ENCODE data around the gene EFEMP2. TPM values are rescaled to one million over a fixed set of nuclear protein-coding genes. Genes with fewer than 3 reads are reported as not detected.
A peak's percentile ranks its signal among the peaks of the same experiment; 100 is the strongest.

The EFEMP2 gene
- total and polyA plus RNA-seq, 10 of the 15 experiments (the other 5 are each of a cell fraction or from before 2014, with no cell fraction given), result 0.24 to 13.2 (median 1.3) TPM; not detected in 1

DNA sequence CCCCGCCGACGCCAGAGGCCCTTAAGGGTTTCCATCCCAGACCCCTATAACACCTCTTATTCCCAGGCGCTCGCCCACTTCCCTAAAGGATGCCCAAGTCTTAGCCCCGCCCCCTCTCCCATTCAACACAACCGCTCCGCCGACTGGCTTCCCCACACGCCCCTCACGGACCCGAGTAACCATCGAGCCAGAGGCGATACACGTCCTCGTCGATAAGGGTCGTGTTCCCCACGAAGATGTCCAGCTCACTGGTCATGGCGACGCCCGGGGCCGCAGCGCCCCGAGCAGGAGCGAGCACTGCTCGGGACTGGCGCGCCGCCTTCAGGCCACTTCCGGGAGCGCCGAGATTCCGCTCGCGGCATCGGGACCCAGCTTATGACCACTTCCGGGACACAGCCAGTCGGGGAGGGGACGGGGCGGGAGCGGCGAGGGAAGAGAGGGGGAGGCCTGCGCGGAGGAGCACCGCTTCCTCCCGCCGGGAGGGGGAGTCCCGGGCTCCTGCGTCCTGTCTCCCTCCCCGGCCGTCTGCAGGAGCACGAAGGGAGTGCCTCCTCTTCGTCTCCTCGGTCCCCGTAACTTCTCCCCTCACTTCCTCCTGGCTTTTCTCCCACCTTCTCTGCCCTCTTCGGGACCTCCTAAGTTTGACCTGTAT lies 15.7 kb upstream of the EFEMP2 start, which contains the start of gene FIBP (continued):
- peak; percentile 80 for TF ChIP-seq NR2C1 (IDR thresholded peaks at IDR 0.05)
- no peak for TF ChIP-seq SUZ12 (IDR thresholded peaks at IDR 0.05; ENCODE audit: unreplicated experiment)
- TF ChIP-seq TCF12 (IDR thresholded peaks at IDR 0.05; ENCODE audit: low read depth, low read length), result peak; percentile 62; the same call in 1 of the 2 replicates
- TF ChIP-seq, protein P1, sequence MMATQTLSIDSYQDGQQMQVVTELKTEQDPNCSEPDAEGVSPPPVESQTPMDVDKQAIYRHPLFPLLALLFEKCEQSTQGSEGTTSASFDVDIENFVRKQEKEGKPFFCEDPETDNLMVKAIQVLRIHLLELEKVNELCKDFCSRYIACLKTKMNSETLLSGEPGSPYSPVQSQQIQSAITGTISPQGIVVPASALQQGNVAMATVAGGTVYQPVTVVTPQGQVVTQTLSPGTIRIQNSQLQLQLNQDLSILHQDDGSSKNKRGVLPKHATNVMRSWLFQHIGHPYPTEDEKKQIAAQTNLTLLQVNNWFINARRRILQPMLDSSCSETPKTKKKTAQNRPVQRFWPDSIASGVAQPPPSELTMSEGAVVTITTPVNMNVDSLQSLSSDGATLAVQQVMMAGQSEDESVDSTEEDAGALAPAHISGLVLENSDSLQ (IDR thresholded peaks at IDR 0.05), result peak; percentile 73
- TF ChIP-seq CBX5 (IDR thresholded peaks at IDR 0.05; ENCODE audit: low read depth), result no peak
- no peak for TF ChIP-seq RELA (IDR thresholded peaks at IDR 0.05; ENCODE audit: borderline replicate concordance, partially characterized antibody)
- peak; percentile 69 to 76; a peak in 3 of 4 replicates for TF ChIP-seq IKZF2 (IDR thresholded peaks at IDR 0.05)
- no peak; the same call in 1 of the 2 replicates for TF ChIP-seq SMAD5 (IDR thresholded peaks at IDR 0.05; ENCODE audit: low read depth)
- TF ChIP-seq MEF2A (IDR thresholded peaks at IDR 0.05; ENCODE audit: insufficient read depth, low read depth, low read length), result 0 out of 2 replicates have a peak, but pooled peaks have one; percentile 14
- 0 out of 2 replicates have a peak, but pooled peaks have one; percentile 54 for TF ChIP-seq LARP7 (IDR thresholded peaks at IDR 0.05)
- TF ChIP-seq, protein P2, sequence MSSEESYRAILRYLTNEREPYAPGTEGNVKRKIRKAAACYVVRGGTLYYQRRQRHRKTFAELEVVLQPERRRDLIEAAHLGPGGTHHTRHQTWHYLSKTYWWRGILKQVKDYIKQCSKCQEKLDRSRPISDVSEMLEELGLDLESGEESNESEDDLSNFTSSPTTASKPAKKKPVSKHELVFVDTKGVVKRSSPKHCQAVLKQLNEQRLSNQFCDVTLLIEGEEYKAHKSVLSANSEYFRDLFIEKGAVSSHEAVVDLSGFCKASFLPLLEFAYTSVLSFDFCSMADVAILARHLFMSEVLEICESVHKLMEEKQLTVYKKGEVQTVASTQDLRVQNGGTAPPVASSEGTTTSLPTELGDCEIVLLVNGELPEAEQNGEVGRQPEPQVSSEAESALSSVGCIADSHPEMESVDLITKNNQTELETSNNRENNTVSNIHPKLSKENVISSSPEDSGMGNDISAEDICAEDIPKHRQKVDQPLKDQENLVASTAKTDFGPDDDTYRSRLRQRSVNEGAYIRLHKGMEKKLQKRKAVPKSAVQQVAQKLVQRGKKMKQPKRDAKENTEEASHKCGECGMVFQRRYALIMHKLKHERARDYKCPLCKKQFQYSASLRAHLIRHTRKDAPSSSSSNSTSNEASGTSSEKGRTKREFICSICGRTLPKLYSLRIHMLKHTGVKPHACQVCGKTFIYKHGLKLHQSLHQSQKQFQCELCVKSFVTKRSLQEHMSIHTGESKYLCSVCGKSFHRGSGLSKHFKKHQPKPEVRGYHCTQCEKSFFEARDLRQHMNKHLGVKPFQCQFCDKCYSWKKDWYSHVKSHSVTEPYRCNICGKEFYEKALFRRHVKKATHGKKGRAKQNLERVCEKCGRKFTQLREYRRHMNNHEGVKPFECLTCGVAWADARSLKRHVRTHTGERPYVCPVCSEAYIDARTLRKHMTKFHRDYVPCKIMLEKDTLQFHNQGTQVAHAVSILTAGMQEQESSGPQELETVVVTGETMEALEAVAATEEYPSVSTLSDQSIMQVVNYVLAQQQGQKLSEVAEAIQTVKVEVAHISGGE (CRISPR knock-in tag; IDR thresholded peaks at IDR 0.05), result peak; percentile 57
- no peak for TF ChIP-seq MYC (IDR thresholded peaks at IDR 0.05; ENCODE audit: insufficient read depth, insufficient read length, insufficient replicate concordance, low read length, severe bottlenecking)
- TF ChIP-seq, protein P3, sequence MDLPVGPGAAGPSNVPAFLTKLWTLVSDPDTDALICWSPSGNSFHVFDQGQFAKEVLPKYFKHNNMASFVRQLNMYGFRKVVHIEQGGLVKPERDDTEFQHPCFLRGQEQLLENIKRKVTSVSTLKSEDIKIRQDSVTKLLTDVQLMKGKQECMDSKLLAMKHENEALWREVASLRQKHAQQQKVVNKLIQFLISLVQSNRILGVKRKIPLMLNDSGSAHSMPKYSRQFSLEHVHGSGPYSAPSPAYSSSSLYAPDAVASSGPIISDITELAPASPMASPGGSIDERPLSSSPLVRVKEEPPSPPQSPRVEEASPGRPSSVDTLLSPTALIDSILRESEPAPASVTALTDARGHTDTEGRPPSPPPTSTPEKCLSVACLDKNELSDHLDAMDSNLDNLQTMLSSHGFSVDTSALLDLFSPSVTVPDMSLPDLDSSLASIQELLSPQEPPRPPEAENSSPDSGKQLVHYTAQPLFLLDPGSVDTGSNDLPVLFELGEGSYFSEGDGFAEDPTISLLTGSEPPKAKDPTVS (IDR thresholded peaks at IDR 0.05; ENCODE audit: low read depth, low read length), result no peak
- TF ChIP-seq, protein P4, sequence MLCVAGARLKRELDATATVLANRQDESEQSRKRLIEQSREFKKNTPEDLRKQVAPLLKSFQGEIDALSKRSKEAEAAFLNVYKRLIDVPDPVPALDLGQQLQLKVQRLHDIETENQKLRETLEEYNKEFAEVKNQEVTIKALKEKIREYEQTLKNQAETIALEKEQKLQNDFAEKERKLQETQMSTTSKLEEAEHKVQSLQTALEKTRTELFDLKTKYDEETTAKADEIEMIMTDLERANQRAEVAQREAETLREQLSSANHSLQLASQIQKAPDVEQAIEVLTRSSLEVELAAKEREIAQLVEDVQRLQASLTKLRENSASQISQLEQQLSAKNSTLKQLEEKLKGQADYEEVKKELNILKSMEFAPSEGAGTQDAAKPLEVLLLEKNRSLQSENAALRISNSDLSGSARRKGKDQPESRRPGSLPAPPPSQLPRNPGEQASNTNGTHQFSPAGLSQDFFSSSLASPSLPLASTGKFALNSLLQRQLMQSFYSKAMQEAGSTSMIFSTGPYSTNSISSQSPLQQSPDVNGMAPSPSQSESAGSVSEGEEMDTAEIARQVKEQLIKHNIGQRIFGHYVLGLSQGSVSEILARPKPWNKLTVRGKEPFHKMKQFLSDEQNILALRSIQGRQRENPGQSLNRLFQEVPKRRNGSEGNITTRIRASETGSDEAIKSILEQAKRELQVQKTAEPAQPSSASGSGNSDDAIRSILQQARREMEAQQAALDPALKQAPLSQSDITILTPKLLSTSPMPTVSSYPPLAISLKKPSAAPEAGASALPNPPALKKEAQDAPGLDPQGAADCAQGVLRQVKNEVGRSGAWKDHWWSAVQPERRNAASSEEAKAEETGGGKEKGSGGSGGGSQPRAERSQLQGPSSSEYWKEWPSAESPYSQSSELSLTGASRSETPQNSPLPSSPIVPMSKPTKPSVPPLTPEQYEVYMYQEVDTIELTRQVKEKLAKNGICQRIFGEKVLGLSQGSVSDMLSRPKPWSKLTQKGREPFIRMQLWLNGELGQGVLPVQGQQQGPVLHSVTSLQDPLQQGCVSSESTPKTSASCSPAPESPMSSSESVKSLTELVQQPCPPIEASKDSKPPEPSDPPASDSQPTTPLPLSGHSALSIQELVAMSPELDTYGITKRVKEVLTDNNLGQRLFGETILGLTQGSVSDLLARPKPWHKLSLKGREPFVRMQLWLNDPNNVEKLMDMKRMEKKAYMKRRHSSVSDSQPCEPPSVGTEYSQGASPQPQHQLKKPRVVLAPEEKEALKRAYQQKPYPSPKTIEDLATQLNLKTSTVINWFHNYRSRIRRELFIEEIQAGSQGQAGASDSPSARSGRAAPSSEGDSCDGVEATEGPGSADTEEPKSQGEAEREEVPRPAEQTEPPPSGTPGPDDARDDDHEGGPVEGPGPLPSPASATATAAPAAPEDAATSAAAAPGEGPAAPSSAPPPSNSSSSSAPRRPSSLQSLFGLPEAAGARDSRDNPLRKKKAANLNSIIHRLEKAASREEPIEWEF (IDR thresholded peaks at IDR 0.05; ENCODE audit: insufficient replicate concordance, low read depth, low read length), result no peak
- TF ChIP-seq MEF2B (IDR thresholded peaks at IDR 0.05; ENCODE audit: partially characterized antibody, poor library complexity, severe bottlenecking), result peak; percentile 26
- peak; percentile 87; the same call in 1 of the 2 replicates for TF ChIP-seq RB1 (IDR thresholded peaks at IDR 0.05; ENCODE audit: borderline replicate concordance)

All from GM12878 (cell line).